ENCODE measurements around the gene WEE2.
"Not testable (repeated sequence)": the region's sequence is repeated elsewhere in the genome, so short reads cannot be mapped to it uniquely, and the experiment has no call there.

The WEE2 gene

GRCh38 chr7:141742229-141742628 lies 34.1 kb downstream of the WEE2 start:
- H3K27ac Mint-ChIP-seq = no peak overlapping the region
- peaks cover 17% of the 10 kb centered on the region for H3K4me1 Mint-ChIP-seq
- no peak for ATAC-seq (ENCODE audit: low read depth)
- no peaks in the 10 kb centered on the region for H3K9me3 Mint-ChIP-seq
- H3K4me3 Mint-ChIP-seq = no peak overlapping the region
- peaks cover 38% of the 10 kb centered on the region for H3K36me3 Mint-ChIP-seq
- H3K27me3 Mint-ChIP-seq = no peaks in the 10 kb centered on the region
- no peak for DNase-seq (ENCODE audit: low spot score in 2 of 2)

GRCh38 chr7:141744131-141744530 lies 36.0 kb downstream of the WEE2 start:
- Mint-ChIP-seq H3K4me3 (no peak overlapping the region), H3K9me3 (no peaks in the 10 kb centered on the region), H3K27ac (no peak overlapping the region), H3K27me3 (no peaks in the 10 kb centered on the region), H3K36me3 (peaks cover 44% of the 10 kb centered on the region), H3K4me1 (peaks cover 11% of the 10 kb centered on the region)
- no peak for ATAC-seq (ENCODE audit: low read depth)
- no peak for DNase-seq (ENCODE audit: low spot score in 2 of 2)

- Mint-ChIP-seq H3K27me3 (no peaks in the 10 kb centered on the region), H3K27ac (no peak overlapping the region), H3K36me3 (peaks cover 63% of the 10 kb centered on the region), H3K4me1 (no peaks in the 10 kb centered on the region), H3K4me3 (no peak overlapping the region), H3K9me3 (peaks cover 7% of the 10 kb centered on the region)
- DNase-seq (ENCODE audit: low spot score in 2 of 2) (no peak), ATAC-seq (ENCODE audit: low read depth) (no peak)
These were observed 40.2 kb downstream of the WEE2 start for GRCh38 chr7:141748396-141748795.

- H3K27me3 Mint-ChIP-seq; H3K27ac Mint-ChIP-seq; DNase-seq (ENCODE audit: low spot score in 2 of 2); H3K4me1 Mint-ChIP-seq; H3K4me3 Mint-ChIP-seq; H3K9me3 Mint-ChIP-seq; ATAC-seq (ENCODE audit: low read depth): not testable (repeated sequence)
- H3K36me3 Mint-ChIP-seq = peaks cover 70% of the 10 kb centered on the region
These were observed 43.8 kb downstream of the WEE2 start for GRCh38 chr7:141751904-141752303.

GRCh38 chr7:141752634-141753033 lies 44.5 kb downstream of the WEE2 start:
- Mint-ChIP-seq H3K27ac (no peak overlapping the region), H3K36me3 (peaks cover 75% of the 10 kb centered on the region), H3K4me1 (peaks cover 3% of the 10 kb centered on the region), H3K9me3 (peaks cover 7% of the 10 kb centered on the region), H3K4me3 (no peak overlapping the region), H3K27me3 (no peaks in the 10 kb centered on the region)
- DNase-seq (ENCODE audit: low spot score in 2 of 2) (no peak), ATAC-seq (ENCODE audit: low read depth) (no peak)

GRCh38 chr7:141754939-141755338 lies 46.8 kb downstream of the WEE2 start:
- DNase-seq (ENCODE audit: low spot score in 2 of 2) (no peak), ATAC-seq (ENCODE audit: low read depth) (no peak)
- peaks cover 7% of the 10 kb centered on the region for H3K9me3 Mint-ChIP-seq
- H3K27ac Mint-ChIP-seq = no peak overlapping the region
- peaks cover 74% of the 10 kb centered on the region for H3K36me3 Mint-ChIP-seq
- no peaks in the 10 kb centered on the region for H3K27me3 Mint-ChIP-seq
- H3K4me1 Mint-ChIP-seq = peaks cover 3% of the 10 kb centered on the region
- no peak overlapping the region for H3K4me3 Mint-ChIP-seq

GRCh38 chr7:141763797-141764196 lies 55.6 kb downstream of the WEE2 start, which contains the start of gene TAS2R3:
TSS of gene TAS2R3 (plus strand) at chr7:141764097. CDS start at chr7:141764159, 62 bp downstream.
- ATAC-seq (ENCODE audit: low read depth) (no peak), DNase-seq (ENCODE audit: low spot score in 2 of 2) (no peak)
- Mint-ChIP-seq H3K27ac (no peak within 1 kb of the TSS), H3K36me3 (peaks cover 39% of the 10 kb centered on the region), H3K4me3 (no peak within 1 kb of the TSS), H3K27me3 (no peaks in the 10 kb centered on the region), H3K9me3 (no peaks in the 10 kb centered on the region), H3K4me1 (peaks cover 4% of the 10 kb centered on the region)

- H3K27me3 Mint-ChIP-seq = not testable (repeated sequence)
- H3K36me3 Mint-ChIP-seq = peaks cover 34% of the 10 kb centered on the region
These were observed 62.0 kb downstream of the WEE2 start for GRCh38 chr7:141770083-141770583.

GRCh38 chr7:141776374-141776773 lies 68.2 kb downstream of the WEE2 start, which contains the start of gene TAS2R4:
TSS of gene TAS2R4 (plus strand) at chr7:141776674. CDS start at chr7:141778489, 1,815 bp downstream.
- DNase-seq (ENCODE audit: low spot score in 2 of 2) (no peak), ATAC-seq (ENCODE audit: low read depth) (no peak)
- H3K4me1 Mint-ChIP-seq = peaks cover 4% of the 10 kb centered on the region
- no peak within 1 kb of the TSS for H3K4me3 Mint-ChIP-seq
- H3K9me3 Mint-ChIP-seq = no peaks in the 10 kb centered on the region
- peaks cover 38% of the 10 kb centered on the region for H3K36me3 Mint-ChIP-seq
- H3K27me3 Mint-ChIP-seq = no peaks in the 10 kb centered on the region
- no peak within 1 kb of the TSS for H3K27ac Mint-ChIP-seq

More at GRCh38 chr7:141770083-141770583, 62.0 kb downstream of the WEE2 start:
- H3K9me3 Mint-ChIP-seq; H3K4me1 Mint-ChIP-seq; DNase-seq (ENCODE audit: low spot score in 2 of 2); H3K27ac Mint-ChIP-seq; ATAC-seq (ENCODE audit: low read depth); H3K4me3 Mint-ChIP-seq: not testable (repeated sequence)
